SK-N-SH (cell line): ENCODE data around the gene TMEM47.

Experiments used
- CTCF ChIP-seq: fragments of 200-600 bp; sonication (generic); IDR thresholded peaks from 2 replicates; pipeline ENCODE4 v1.6.1; 2017; ENCODE audit warnings: antibody characterized with exemption, mild to moderate bottlenecking, moderate library complexity
- RCOR1 ChIP-seq: fragments of 150-350 bp; IDR thresholded peaks from 2 replicates; pipeline ENCODE4 v1.6.1; 2017; ENCODE audit warnings: antibody characterized with exemption, low read length
- RFX5 ChIP-seq: IDR thresholded peaks from 2 replicates; pipeline ENCODE4 v1.6.1; 2012; ENCODE audit warnings: mild to moderate bottlenecking, improper control_type of control experiment, low read length

- TF ChIP-seq CTCF (peak; percentile 68), RFX5 (no peak), RCOR1 (no peak)
Measured at GRCh38 chrX:34578237-34578636, 78.8 kb downstream of the TMEM47 start.
